Breast epithelium (tissue), 3 donors: ENCODE results near the gene EIF2B5.

Experiments used
- POLR2A ChIP-seq: fragments of 450-650 bp; IDR thresholded peaks from one replicate; pipeline ENCODE4 v1.6.1; 2016; ENCODE audit warnings: antibody characterized with exemption, mild to moderate bottlenecking, moderate library complexity
- POLR2AphosphoS5 ChIP-seq, 3 donors: sonication (generic); formaldehyde crosslinking; IDR thresholded peaks; one replicate each; pipeline ENCODE4 v1.6.1; 2017; ENCODE audit warnings: antibody characterized with exemption in 3 of 3
- TF ChIP-seq, protein P1 (sequence below), 3 donors: fragments of 450-650 bp; IDR thresholded peaks; one replicate each; pipeline ENCODE4 v1.5.1; 2016 to 2017; ENCODE audit warnings: antibody characterized with exemption in 3 of 3, mild to moderate bottlenecking in 3 of 3, moderate library complexity in 3 of 3

DNA sequence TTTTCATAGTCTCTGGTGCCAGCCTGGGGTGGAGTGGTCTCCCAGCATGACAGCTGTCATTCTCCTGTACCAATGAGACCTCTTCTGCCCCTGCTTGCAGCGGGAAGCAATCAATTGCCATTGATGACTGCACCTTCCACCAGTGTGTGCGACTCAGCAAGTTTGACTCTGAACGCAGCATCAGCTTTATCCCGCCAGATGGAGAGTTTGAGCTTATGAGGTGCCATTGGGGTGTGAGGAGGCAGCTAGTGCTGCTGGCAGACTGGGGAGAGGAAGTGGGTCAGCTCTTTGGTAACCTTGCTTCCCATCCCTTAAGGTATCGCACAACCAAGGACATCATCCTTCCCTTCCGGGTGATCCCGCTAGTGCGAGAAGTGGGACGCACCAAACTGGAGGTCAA, 46.4 kb downstream of the EIF2B5 start:
- TF ChIP-seq, protein P1, sequence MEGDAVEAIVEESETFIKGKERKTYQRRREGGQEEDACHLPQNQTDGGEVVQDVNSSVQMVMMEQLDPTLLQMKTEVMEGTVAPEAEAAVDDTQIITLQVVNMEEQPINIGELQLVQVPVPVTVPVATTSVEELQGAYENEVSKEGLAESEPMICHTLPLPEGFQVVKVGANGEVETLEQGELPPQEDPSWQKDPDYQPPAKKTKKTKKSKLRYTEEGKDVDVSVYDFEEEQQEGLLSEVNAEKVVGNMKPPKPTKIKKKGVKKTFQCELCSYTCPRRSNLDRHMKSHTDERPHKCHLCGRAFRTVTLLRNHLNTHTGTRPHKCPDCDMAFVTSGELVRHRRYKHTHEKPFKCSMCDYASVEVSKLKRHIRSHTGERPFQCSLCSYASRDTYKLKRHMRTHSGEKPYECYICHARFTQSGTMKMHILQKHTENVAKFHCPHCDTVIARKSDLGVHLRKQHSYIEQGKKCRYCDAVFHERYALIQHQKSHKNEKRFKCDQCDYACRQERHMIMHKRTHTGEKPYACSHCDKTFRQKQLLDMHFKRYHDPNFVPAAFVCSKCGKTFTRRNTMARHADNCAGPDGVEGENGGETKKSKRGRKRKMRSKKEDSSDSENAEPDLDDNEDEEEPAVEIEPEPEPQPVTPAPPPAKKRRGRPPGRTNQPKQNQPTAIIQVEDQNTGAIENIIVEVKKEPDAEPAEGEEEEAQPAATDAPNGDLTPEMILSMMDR (IDR thresholded peaks at IDR 0.05), result no peak
- TF ChIP-seq POLR2AphosphoS5 (IDR thresholded peaks at IDR 0.05) (no peak), POLR2A (no peak)
